Activated naive CD8-positive, alpha-beta T cell treated with anti-CD3 and anti-CD28 coated beads, Interleukin-2, amount 10 ng/mL, durations not matched to agents 7 days and 5 days (primary cell): ENCODE measurements around the gene SFXN3. TPM values are rescaled to one million over a fixed set of nuclear protein-coding genes. Genes with fewer than 3 reads are reported as not detected.

Experiments
- ATAC-seq: fragments of 150-1000 bp; cut with Tn5 transposase; one replicate; pipeline ENCODE4 v1.10.0; 2021; ENCODE audit warnings: low read depth, moderate library complexity
- POLR2A ChIA-PET: fragments of 350-600 bp; sonication (Branson Sonifier 250); formaldehyde crosslinking; loops from one replicate; lab custom pipeline; 2021; ENCODE audit warnings: antibody characterized with exemption; lab: Charles Lee
- DNase-seq: peaks from one replicate; pipeline ENCODE4 v3.0.0; 2021
- H3K27ac Mint-ChIP-seq: one replicate; pipeline ENCODE4 v1.8.0; 2022; ENCODE audit warnings: mild to moderate bottlenecking, mixed read lengths
- H3K27me3 Mint-ChIP-seq: one replicate; pipeline ENCODE4 v1.8.0; 2022; ENCODE audit warnings: mild to moderate bottlenecking, moderate library complexity, mixed read lengths
- H3K36me3 Mint-ChIP-seq: one replicate; pipeline ENCODE4 v1.8.0; 2021; ENCODE audit warnings: mild to moderate bottlenecking, mixed read lengths
- H3K4me1 Mint-ChIP-seq: one replicate; pipeline ENCODE4 v1.8.0; 2021; ENCODE audit warnings: mixed read lengths
- H3K4me3 Mint-ChIP-seq: one replicate; pipeline ENCODE4 v1.8.0; 2022; ENCODE audit warnings: mild to moderate bottlenecking, moderate library complexity, mixed read lengths
- H3K9me3 Mint-ChIP-seq: one replicate; pipeline ENCODE4 v1.8.0; 2021; ENCODE audit warnings: mixed read lengths
- total RNA-seq, 2 experiments: library from RNA; stranded (reverse); gene quantifications; one replicate each; pipeline ENCODE4 v1.2.3, GENCODE V29; 2021

SFXN3 gene
- total RNA-seq, 2 experiments from 2014 or later = 66.1 to 68.6 TPM

DNA sequence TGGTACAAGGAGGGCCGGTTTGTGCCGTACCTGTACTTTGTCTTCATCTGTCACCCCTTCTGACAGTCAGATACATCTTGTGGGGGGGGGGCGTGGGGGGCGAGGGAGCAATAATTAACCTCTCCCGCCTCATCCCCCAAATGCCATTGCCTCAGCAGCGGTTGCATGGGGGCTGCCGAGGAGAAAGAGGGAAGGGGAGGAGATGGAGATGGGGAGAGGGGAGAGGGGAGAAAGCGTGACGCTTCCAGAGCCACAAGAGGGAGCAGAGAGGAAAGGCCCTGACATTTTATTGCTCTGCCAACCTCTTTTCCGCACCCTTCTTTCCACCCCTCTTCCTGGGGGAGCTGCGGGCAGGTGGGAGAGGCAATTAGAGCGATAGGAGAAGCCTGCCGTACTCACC is 42.6 kb downstream of the SFXN3 start:
- ATAC-seq (no peak), DNase-seq (no peak)
- Mint-ChIP-seq H3K9me3 (no peaks in the 10 kb centered on the region), H3K4me1 (peaks cover 7% of the 10 kb centered on the region), H3K27me3 (peaks cover 56% of the 10 kb centered on the region), H3K27ac (no peak overlapping the region), H3K4me3 (no peak overlapping the region), H3K36me3 (no peaks in the 10 kb centered on the region)
- POLR2A ChIA-PET = interaction anchor here (1.5 kb wide), 1 partner anchor 11 kb away, joined by 6 read pairs; the partner anchor contains the start of gene KAZALD1

DNA sequence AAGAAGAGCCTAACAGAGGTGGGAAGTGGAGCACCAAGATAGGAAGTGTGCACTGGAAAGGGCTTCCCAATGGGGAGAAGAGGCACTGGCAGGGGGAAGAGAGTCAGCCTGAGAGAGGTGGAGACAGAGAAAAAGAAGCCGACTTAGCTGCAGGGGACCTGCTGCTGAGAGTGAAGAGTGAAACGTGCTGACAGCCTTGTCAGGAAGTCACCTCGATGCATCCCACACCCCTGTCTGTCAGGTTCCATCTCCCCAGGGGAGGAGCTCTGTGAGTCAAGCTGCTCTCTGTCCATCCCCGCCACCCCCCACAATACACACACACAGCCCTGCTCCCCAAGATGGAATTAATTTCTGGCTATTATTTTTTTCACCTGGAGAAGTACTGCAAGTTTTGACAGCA is 44.7 kb downstream of the SFXN3 start:
- Mint-ChIP-seq H3K9me3 (no peaks in the 10 kb centered on the region), H3K36me3 (no peaks in the 10 kb centered on the region), H3K27ac (no peak overlapping the region), H3K27me3 (peaks cover 57% of the 10 kb centered on the region), H3K4me1 (peaks cover 7% of the 10 kb centered on the region), H3K4me3 (no peak overlapping the region)
- no peak for DNase-seq
- ATAC-seq = no peak
- POLR2A ChIA-PET = interaction anchor here (0.6 kb wide), 1 partner anchor 55 kb away, joined by 4 read pairs; the partner anchor contains the start of gene TLX1

DNA sequence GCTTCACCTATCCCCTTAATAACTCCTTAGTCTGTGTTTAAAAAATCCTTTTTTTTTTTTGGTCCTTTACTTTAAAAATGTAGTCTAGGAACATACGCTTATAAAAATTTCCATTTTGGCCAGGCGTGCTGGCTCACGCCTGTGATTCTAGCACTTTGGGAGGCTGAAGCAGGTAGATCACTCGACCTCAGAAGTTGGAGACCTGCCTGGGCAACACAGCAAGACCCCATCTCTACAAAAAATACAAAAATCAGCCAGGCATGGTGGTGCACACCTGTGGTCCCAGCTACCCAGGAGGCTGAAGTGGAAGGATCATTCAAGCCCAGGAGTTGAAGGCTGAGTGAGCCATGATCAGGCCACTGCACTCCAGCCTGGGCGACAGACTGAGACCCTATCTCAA is 45.6 kb downstream of the SFXN3 start:
- Mint-ChIP-seq H3K9me3 (no peaks in the 10 kb centered on the region), H3K4me3 (no peak overlapping the region), H3K36me3 (no peaks in the 10 kb centered on the region), H3K27ac (no peak overlapping the region), H3K27me3 (peaks cover 55% of the 10 kb centered on the region), H3K4me1 (peaks cover 4% of the 10 kb centered on the region)
- POLR2A ChIA-PET = no interaction called here
- DNase-seq = no peak
- ATAC-seq = no peak

DNA sequence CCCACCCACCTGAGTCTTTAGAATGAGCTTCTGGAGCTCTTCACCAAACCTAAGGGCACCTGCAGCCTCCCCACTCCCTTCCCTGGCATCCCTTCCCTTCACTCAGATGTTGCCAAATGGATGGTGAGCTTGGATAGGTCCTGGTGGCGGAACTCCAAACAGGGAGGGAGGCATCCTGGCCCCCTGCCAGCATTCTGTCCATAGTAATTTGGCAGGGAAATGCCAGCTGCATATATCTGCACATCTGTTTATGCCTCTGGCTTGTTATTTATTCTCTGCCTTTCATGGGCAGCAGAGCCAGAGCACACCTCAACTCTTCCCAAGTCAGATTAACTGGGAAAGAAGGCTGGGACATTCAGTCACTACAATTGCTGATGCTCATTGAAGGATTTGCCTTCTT is 48.8 kb downstream of the SFXN3 start:
- no peaks in the 10 kb centered on the region for H3K9me3 Mint-ChIP-seq
- DNase-seq = no peak
- H3K27me3 Mint-ChIP-seq = peaks cover 26% of the 10 kb centered on the region
- POLR2A ChIA-PET = no interaction called here
- no peak overlapping the region for H3K4me3 Mint-ChIP-seq
- no peak for ATAC-seq
- peaks cover 2% of the 10 kb centered on the region for H3K4me1 Mint-ChIP-seq
- no peaks in the 10 kb centered on the region for H3K36me3 Mint-ChIP-seq
- H3K27ac Mint-ChIP-seq = no peak overlapping the region

DNA sequence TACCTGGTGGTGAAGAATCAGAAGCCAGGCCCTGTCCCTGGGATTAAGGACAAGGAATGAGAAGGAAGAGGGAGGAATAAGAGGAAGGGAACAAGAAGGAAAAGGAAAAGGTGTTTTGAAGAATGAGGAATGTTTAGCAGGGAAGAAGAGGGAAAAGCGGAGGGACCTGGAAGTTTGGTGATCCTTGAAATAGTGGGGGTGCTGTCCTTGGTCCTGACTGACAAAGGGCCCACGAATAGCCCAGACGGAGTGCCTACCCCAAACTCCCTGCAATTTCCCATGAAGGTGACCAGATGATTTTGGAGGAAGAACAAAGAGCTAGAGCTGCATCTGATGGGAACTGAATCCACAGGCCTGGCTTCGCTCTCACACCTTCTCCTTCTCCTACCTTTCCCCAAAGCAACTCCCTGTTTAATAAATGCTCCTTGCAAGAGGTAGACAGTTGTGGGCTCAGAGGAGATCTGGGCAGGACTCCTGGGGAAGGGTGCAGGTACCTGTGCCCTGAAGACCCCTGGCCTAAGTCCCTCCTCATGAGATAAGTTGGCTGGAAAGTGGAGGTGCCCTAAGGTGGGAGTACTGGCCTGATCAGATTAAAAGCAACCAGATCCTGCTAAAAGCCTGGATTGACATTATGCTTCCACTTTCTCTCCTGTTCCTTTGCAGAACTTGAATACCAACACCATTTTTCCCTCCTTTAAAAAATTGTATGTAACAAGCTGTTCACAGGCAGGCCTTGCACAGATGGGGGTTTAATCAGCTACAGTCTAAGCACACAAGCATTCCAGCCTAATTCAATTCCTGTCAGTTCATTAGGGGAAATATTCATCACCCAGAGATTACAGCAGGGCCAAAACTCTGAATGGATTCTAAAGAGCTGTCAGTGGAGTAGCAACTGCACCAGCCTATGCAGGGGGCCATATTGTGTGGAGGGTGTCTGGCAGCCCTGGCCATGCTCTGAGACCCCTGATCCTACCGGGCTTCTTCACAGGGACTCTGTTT is 50.2 kb downstream of the SFXN3 start:
- no peaks in the 10 kb centered on the region for H3K4me1 Mint-ChIP-seq
- no peaks in the 10 kb centered on the region for H3K9me3 Mint-ChIP-seq
- no peak overlapping the region for H3K27ac Mint-ChIP-seq
- no peak overlapping the region for H3K4me3 Mint-ChIP-seq
- POLR2A ChIA-PET = no interaction called here
- peaks cover 19% of the 10 kb centered on the region for H3K27me3 Mint-ChIP-seq
- H3K36me3 Mint-ChIP-seq = no peaks in the 10 kb centered on the region
- no peak for ATAC-seq
- DNase-seq = no peak

DNA sequence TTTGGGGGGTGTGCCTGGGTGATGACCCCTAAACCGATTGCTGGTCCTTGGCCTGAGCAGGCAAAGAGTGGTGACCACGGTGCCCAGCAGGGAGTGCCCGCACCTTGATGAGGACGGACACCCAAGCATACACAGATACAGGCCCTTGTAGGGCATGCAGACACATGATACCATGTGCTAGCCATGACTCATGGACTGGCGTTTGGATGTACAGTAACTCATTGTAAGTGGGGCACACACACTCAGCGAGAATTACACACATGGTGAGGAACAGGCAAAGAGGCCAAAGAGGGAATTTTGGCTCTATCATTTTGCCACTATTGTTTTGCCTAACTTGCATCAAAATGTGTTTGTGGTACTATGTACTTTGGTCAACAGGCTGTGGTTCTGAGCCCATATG is 54.8 kb downstream of the SFXN3 start:
- H3K27ac Mint-ChIP-seq = no peak overlapping the region
- POLR2A ChIA-PET = no interaction called here
- no peak for DNase-seq
- no peaks in the 10 kb centered on the region for H3K36me3 Mint-ChIP-seq
- H3K27me3 Mint-ChIP-seq = peaks cover 37% of the 10 kb centered on the region
- H3K9me3 Mint-ChIP-seq = no peaks in the 10 kb centered on the region
- H3K4me1 Mint-ChIP-seq = no peaks in the 10 kb centered on the region
- no peak overlapping the region for H3K4me3 Mint-ChIP-seq
- ATAC-seq = no peak

DNA sequence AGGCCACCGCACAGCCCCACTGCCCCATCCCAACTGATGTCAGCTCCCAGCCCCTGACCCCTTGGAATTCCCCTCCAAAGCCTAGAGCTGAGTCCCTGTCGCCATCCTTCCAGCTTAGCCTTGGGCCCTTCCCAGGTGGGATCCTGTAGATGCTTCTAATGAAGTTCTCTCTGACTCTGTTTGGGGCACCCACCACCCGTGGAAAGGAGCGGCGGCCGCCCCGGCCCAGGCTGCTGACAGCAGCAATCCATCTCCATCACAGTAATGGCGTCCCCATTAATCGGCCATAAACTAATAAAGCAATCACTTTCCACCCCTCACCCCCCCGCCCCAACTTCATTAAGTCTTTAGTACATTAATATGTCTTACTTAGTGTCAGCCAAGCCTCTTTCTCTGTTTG is 56.3 kb downstream of the SFXN3 start:
- Mint-ChIP-seq H3K4me1 (no peaks in the 10 kb centered on the region), H3K9me3 (no peaks in the 10 kb centered on the region), H3K27me3 (peaks cover 45% of the 10 kb centered on the region), H3K27ac (no peak overlapping the region), H3K4me3 (no peak overlapping the region), H3K36me3 (no peaks in the 10 kb centered on the region)
- POLR2A ChIA-PET = no interaction called here
- DNase-seq (no peak), ATAC-seq (no peak)

DNA sequence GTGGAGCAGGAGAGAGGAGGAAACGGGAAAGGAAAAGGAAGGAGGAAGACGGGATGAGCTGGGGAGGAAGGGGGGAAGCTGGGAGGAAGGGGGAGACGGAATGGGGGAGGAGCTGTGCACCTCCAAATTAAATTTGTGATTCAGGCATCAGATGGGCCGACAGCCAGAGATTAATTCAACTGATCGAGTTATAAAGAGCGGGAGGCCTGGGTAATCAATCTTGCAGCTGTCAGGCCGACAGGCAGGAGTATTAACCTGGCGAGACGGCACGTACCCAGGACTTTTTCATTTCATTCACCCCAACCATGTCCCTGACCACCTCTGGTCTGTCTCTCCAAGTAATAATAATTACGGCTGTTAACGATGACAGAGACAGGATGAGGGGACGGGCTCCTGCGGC is 56.9 kb downstream of the SFXN3 start:
- H3K27me3 Mint-ChIP-seq = peaks cover 50% of the 10 kb centered on the region
- ATAC-seq (no peak), DNase-seq (no peak)
- no peaks in the 10 kb centered on the region for H3K4me1 Mint-ChIP-seq
- no peaks in the 10 kb centered on the region for H3K36me3 Mint-ChIP-seq
- no peaks in the 10 kb centered on the region for H3K9me3 Mint-ChIP-seq
- H3K27ac Mint-ChIP-seq = no peak overlapping the region
- POLR2A ChIA-PET = interaction anchor here (0.9 kb wide), 1 partner anchor 16 kb away, joined by 3 read pairs; no protein-coding TSS in a partner anchor
- no peak overlapping the region for H3K4me3 Mint-ChIP-seq

DNA sequence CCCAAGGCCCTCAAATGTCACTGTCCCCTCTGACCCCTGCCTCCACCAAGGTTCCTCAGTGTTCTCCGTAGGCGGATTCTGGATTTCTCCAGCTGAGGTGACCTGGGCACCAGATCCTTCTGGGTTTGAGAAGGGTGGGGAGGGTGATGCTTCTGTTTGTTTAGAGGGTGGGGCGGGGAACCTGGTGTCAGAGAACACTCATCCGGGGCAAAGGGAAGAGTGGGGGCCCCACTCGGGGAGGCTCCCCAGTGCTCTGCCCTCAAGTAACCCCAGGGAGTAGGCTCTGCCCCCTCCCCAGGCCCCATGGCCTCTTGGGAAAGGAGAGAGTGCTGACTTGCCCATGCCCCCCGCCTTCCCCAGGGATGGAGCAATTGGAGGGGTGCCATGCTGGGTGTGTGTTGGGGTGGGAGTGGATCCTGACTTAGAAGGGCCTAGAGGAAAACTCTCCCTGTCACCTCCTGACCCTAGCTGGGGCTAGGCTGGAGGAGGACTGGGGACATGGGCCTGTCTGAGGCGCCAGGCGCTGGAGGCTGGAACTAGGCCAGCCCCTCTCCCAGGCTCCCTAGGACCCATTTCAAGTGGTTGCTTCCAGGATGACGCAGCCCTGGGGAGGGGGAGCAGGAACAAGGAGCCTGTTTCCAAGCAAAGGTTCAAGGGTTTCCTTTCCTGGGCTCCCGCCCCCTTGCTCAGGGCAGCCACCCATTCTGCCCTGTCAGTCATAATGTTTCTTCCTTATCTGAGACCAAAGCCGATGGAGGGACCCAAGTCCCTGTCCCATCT is 58.7 kb downstream of the SFXN3 start:
- POLR2A ChIA-PET = interaction anchor here (0.6 kb wide), 1 partner anchor 726 kb away, joined by 7 read pairs; no protein-coding TSS in a partner anchor
- Mint-ChIP-seq H3K36me3 (no peaks in the 10 kb centered on the region), H3K9me3 (no peaks in the 10 kb centered on the region), H3K4me1 (no peaks in the 10 kb centered on the region), H3K27ac (no peak overlapping the region), H3K4me3 (no peak overlapping the region), H3K27me3 (peaks cover 50% of the 10 kb centered on the region)
- DNase-seq = no peak
- no peak for ATAC-seq

DNA sequence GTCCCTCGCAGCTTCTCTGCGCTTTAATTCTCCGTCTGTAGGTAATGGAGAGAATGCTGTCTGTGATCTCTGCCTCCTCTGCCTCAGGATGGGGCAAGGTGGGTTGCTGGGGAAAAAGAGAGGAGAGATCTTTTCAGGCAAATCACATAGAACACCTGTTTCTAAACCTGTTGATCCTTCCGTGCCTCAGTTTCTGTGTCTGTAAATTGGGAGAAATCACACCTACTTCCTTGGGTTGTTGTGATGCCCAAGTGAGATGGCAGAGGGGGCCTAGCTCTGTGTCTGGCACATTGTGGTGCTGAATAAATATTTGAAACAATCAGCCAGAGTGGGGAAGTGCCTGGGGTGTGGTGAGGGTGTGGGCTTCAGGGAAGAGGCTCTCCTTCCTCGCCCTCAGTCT is 59.6 kb downstream of the SFXN3 start:
- peaks cover 1% of the 10 kb centered on the region for H3K4me1 Mint-ChIP-seq
- POLR2A ChIA-PET = no interaction called here
- ATAC-seq = no peak

More for the DNA sequence above, 59.6 kb downstream of the SFXN3 start:
- H3K27me3 Mint-ChIP-seq = peaks cover 46% of the 10 kb centered on the region
- no peaks in the 10 kb centered on the region for H3K9me3 Mint-ChIP-seq
- H3K36me3 Mint-ChIP-seq = no peaks in the 10 kb centered on the region
- H3K27ac Mint-ChIP-seq = no peak overlapping the region
- no peak overlapping the region for H3K4me3 Mint-ChIP-seq
- no peak for DNase-seq

Other genes starting within 250 kb of the SFXN3 start
- 10 to 100 TPM; 45.1 to 46.5 TPM for gene SLF2, start 118.3 kb upstream of the SFXN3 start, total RNA-seq
- gene SEMA4G, start 61.7 kb upstream of the SFXN3 start, total RNA-seq = 1 to 10 TPM in 1 of 2 experiments, under 1 TPM in 1; 0.54 to 1.2 TPM
- gene MRPL43, start 43.7 kb upstream of the SFXN3 start, total RNA-seq = 10 to 100 TPM; 55.1 to 57.1 TPM
- gene TWNK, start 43.7 kb upstream of the SFXN3 start, total RNA-seq = 10 to 100 TPM; 10.8 to 11.0 TPM
- gene LZTS2, start 31.4 kb upstream of the SFXN3 start, total RNA-seq = 10 to 100 TPM; 22.0 to 22.4 TPM
- gene PDZD7, start 105 bp upstream of the SFXN3 start, total RNA-seq = 1 to 10 TPM; 1.1 to 1.4 TPM
- not detected for gene KAZALD1, start 30.8 kb downstream of the SFXN3 start, total RNA-seq
- gene TLX1, start 100.1 kb downstream of the SFXN3 start, total RNA-seq = not detected
- not detected for gene LBX1, start 198.2 kb downstream of the SFXN3 start, total RNA-seq